HG03354 (cell line): ENCODE data around the gene RPRML.
"Not testable (repeated sequence)": the region's sequence is repeated elsewhere in the genome, so short reads cannot be mapped to it uniquely, and the experiment has no call there.

Source experiments
- ATAC-seq: cut with Tn5 transposase; IDR thresholded peaks from one replicate; pipeline ENCODE4 v1.9.1; 2021; ENCODE audit warnings: mild to moderate bottlenecking; ENCODE audit not compliant: unreplicated experiment, poor library complexity, severe bottlenecking

Gene RPRML

GRCh38 chr17:46977348-46977747 lies 1.7 kb downstream of the RPRML start:
- no peak for ATAC-seq

- ATAC-seq: no peak
Measured at GRCh38 chr17:46976626-46977270, 2.3 kb downstream of the RPRML start.

- no peak for ATAC-seq
Measured at GRCh38 chr17:46975287-46975686, 3.8 kb downstream of the RPRML start.

- no peak for ATAC-seq
Measured at GRCh38 chr17:46974086-46974485, 5.0 kb downstream of the RPRML start.

GRCh38 chr17:46972346-46972745 lies 6.7 kb downstream of the RPRML start:
- no peak for ATAC-seq

GRCh38 chr17:46971647-46972300 lies 7.3 kb downstream of the RPRML start:
- ATAC-seq: no peak

GRCh38 chr17:46968896-46969295 lies 10.2 kb downstream of the RPRML start:
- ATAC-seq: no peak

- ATAC-seq: no peak
Measured at GRCh38 chr17:46968224-46968834, 10.7 kb downstream of the RPRML start.

GRCh38 chr17:46964315-46965265 lies 14.5 kb downstream of the RPRML start:
- no peak for ATAC-seq

- no peak for ATAC-seq
Measured at GRCh38 chr17:46963571-46963970, 15.5 kb downstream of the RPRML start.

- ATAC-seq: no peak
Measured at GRCh38 chr17:46962374-46962790, 16.7 kb downstream of the RPRML start.

GRCh38 chr17:46960152-46960551 lies 18.9 kb downstream of the RPRML start:
- no peak for ATAC-seq

- ATAC-seq: no peak
Measured at GRCh38 chr17:46958041-46958591, 20.9 kb downstream of the RPRML start.

GRCh38 chr17:46953191-46953590 lies 25.9 kb downstream of the RPRML start:
- ATAC-seq: not testable (repeated sequence)

- no peak for ATAC-seq
Measured at GRCh38 chr17:46952115-46952514, 26.9 kb downstream of the RPRML start.

- no peak for ATAC-seq
Measured at GRCh38 chr17:46951706-46952105, 27.3 kb downstream of the RPRML start.

- ATAC-seq: no peak
Measured at GRCh38 chr17:46950997-46951621, 27.9 kb downstream of the RPRML start.

- ATAC-seq: no peak
Measured at GRCh38 chr17:46950342-46950996, 28.6 kb downstream of the RPRML start.
